Measurements from ENCODE around the gene FNBP1L.

The FNBP1L gene

DNA sequence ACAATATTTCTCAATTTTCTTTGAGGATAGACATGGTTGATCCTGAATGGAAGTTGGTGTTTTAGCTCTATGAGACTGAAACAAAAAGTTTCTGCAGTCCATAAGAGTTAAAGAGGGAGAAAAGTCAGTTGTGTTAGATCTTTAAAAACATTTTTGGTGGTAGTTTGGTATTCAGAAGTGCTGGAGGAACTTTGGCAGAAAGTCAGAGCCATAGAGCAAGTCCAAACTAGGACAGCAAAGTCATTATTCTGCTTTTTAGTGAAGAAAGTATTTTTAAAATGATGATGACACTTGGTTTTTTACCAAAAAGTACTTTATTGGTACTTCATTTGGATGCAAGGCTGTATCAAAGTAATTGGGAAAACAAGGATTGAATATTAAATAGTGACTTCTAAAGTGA, 41.8 kb downstream of the FNBP1L start:
- peak; percentile 7 for DNase-seq (ENCODE audit: low spot score)

DNA sequence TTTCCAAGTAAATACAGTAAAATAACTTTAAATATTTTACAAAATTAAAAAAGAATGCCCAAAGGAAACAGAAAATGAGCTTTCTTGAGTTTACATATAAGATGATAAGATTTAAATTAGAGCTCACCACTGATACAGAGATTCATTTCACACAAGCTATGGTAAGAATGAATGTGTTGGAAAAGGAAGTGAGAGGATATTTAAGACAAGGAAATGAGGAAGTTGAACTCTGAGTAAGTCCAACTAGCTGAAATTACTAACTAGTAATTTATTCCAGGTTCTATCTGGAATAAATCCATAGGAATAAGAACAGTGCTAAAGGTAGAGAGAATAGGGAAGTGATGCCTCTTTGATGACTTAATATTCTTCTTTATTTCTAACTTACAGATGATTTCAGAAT, 42.4 kb downstream of the FNBP1L start:
- no peak for DNase-seq (ENCODE audit: low spot score)

DNA sequence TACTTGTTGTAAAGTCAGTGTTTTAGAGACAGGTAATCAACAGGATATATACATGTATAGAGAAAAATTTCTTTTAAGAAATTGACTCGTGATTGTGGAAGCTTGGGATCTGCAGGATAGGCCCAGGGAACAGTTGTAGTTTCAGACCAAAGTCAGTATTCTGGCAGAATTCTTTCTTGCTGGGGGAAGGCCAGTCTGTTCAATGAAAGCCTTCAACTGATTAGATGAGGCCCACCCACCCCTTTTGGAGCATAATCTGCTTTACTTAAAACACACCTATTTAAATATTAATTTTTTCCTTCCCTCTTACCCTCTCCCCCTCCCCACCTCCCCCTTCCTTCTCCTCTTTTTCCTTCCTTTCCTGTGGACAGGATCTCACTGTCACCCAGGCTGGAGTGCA, 48.0 kb downstream of the FNBP1L start:
- no peak for DNase-seq (ENCODE audit: low spot score)

GRCh38 chr1:93496520-93496919, 48.6 kb downstream of the FNBP1L start:
- no peak for DNase-seq (ENCODE audit: low spot score)

DNA sequence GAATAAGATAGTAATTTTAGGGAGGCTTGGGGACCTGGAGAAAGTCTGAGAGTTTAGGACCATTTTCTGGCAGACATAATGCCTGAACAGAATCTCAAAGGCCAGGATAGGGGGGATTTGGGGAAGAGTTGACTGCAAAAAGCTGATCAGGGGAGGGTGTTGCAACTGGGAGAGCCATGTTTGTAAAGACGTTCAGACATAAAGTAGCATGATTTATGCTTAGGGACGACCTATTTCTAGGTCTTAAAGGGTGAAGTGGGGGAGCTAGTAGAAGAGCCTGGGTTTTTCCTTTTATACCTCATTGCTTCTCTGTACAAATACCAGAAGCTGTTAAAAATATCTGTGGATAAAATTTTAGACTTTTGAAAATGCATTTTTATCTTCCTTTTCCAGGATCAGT, 51.2 kb downstream of the FNBP1L start:
- DNase-seq (ENCODE audit: low spot score): no peak

- DNase-seq (ENCODE audit: low spot score): no peak
Observed at GRCh38 chr1:93499533-93499932, 51.6 kb downstream of the FNBP1L start.

DNA sequence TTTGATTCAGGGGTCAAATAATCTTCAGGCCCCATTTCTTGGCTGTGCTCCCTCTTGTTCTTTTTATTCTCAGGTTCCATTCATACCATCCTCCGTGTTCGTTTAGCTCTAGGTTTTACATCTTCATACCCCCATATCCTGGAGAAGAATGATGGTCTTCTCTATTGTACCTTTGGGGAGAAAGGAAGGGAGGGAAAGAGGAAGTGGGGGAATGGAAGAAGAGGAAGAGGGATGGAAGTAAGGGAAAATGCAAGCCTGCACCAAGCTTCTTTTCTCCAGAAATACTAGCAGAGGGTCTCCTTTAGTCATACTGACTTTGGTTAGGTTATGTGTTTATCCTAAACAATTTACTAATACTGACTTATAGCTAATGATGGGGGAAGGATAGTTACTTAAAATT, 52.4 kb downstream of the FNBP1L start:
- DNase-seq (ENCODE audit: low spot score): no peak

- no peak for DNase-seq (ENCODE audit: low spot score)
Observed at GRCh38 chr1:93501399-93501798, 53.5 kb downstream of the FNBP1L start.

DNA sequence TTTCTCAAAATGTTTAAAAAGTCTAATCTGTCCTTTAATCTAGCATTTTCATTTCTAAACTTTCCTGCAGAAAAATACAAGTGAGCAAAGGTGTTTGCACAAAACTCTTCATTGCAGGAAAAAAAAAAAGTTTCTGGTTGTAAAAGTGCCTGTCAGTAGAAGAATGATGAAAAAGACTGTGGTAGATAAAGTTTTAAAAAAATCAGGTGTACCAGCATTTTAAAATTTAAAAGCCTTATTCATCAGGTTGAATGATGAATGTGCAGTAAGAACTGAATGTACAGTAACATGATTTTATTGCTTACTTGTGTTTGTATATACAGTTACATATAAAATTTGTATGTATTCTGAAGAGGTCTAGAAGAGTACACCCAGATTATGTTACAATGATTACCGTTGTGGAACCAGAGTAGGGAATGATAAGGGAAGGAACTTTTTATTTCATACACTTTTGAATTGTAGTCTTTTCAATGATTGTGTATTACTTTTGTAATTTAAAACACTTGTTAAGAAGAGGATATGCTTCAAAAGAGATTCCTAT, 54.0 kb downstream of the FNBP1L start:
- no peak for DNase-seq (ENCODE audit: low spot score)

GRCh38 chr1:93502571-93502970, 54.7 kb downstream of the FNBP1L start:
- DNase-seq (ENCODE audit: low spot score): no peak

GRCh38 chr1:93503163-93503562, 55.2 kb downstream of the FNBP1L start:
- DNase-seq (ENCODE audit: low spot score): no peak

- DNase-seq (ENCODE audit: low spot score): no peak
Observed at GRCh38 chr1:93503816-93504215, 55.9 kb downstream of the FNBP1L start.

- no peak for DNase-seq (ENCODE audit: low spot score)
Observed at GRCh38 chr1:93504247-93505033, 56.5 kb downstream of the FNBP1L start.

- DNase-seq (ENCODE audit: low spot score): no peak
Observed at GRCh38 chr1:93506126-93506525, 58.2 kb downstream of the FNBP1L start.

- no peak for DNase-seq (ENCODE audit: low spot score)
Observed at GRCh38 chr1:93516164-93516563, 68.2 kb downstream of the FNBP1L start.

GRCh38 chr1:93518516-93518915, 70.6 kb downstream of the FNBP1L start:
- no peak for DNase-seq (ENCODE audit: low spot score)

DNA sequence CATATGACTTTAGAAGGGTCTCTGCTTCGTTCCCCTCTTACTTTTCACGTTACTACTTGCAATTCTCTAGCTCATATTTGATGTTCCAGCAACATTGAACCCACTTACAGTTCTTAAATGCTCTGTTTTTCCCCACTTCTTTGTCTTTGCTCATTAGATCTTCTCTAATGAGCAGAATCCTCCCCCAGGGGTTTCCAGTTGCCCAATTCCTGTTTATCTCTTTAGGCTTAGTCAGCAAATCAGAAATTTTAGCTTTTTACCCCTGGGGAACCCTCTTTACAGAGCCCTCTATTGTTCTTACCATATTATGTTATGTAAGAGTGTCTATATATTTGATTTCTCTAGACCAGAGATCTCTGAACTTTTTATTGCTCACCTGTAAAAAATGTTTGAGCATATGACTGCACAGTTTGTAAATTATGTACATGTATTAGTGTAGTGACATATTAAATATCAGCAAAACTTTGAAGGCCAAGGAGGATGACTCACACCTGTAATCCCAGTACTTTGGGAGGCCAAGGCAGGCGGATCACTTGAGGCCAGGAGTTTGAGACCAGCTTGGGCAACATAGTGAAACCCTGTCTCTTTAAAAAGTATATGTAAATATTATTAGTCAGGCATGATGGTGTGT, 71.4 kb downstream of the FNBP1L start:
- no peak for DNase-seq (ENCODE audit: low spot score)

DNA sequence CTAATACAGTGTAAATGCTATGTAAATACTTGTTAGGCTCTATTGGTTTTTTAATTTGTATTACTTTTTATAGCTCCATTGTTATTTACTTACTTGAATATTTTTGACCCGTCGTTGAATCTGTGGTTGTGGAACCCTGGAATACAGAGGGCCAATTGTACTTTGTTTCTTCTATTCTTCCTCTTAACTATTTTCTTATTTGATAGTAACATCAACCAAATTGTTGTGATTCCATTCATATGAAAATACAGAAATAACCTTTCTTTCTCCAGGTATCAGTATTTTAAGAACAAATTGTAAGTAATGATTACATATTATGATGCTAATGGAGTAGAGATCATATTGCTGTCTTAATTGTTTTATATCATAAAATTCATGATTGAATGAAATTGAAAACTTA, 73.7 kb downstream of the FNBP1L start:
- no peak for DNase-seq (ENCODE audit: low spot score)

DNA sequence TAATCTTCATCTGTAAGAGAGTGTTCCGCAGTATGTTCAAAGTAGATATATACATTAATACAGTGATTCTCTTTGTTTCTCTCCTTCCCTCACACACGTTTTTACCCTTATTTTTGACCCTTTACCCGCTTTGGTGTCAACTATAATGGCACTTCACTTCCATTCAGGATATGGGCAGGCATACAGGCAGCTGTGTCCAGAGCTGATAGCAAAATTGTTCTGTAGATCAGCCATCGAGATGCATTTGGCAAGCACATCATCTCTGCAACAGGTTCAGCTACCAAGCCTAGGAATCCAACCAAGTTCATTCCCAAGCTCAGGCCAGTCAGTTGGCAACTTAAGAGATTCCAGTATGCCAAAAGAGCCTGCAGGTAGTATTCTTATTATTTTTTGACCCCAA, 74.8 kb downstream of the FNBP1L start:
- DNase-seq (ENCODE audit: low spot score): no peak

- DNase-seq (ENCODE audit: low spot score): no peak
Observed at GRCh38 chr1:93525431-93525830, 77.5 kb downstream of the FNBP1L start.

- DNase-seq (ENCODE audit: low spot score): no peak
Observed at GRCh38 chr1:93526431-93526830, 78.5 kb downstream of the FNBP1L start.

- DNase-seq (ENCODE audit: low spot score): no peak
Observed at GRCh38 chr1:93528412-93528811, 80.5 kb downstream of the FNBP1L start.

- DNase-seq (ENCODE audit: low spot score): no peak
Observed at GRCh38 chr1:93531193-93531592, 83.3 kb downstream of the FNBP1L start.

Data from AG08395 (cell line).